Thyroid gland (tissue), 4 donors: ENCODE measurements around the gene NPAS2.

Experiments used
- CTCF ChIP-seq, 6 experiments: fragments of 200-600 bp in 3 of 6; fragments of 450-650 bp in 3 of 6; sonication (generic) in 3 of 6; IDR thresholded peaks; one replicate each; pipeline ENCODE4 v1.5.1; 2016 to 2019; ENCODE audit warnings: antibody characterized with exemption in 6 of 6, mild to moderate bottlenecking in 2 of 6, inconsistent platforms in 1 of 6, moderate library complexity in 1 of 6
- POLR2A ChIP-seq, 2 donors: fragments of 450-650 bp; IDR thresholded peaks; one replicate each; pipeline ENCODE4 v1.6.1; 2017; ENCODE audit warnings: antibody characterized with exemption in 2 of 2, mild to moderate bottlenecking in 2 of 2, moderate library complexity in 1 of 2

- no peak for TF ChIP-seq CTCF (IDR thresholded peaks at IDR 0.05)
- TF ChIP-seq POLR2A (IDR thresholded peaks at IDR 0.05), result no peak
Measured at GRCh38 chr2:100824842-100825241, 4.9 kb downstream of the NPAS2 start.
